GM21737 (cell line): ENCODE results near the gene FANCL.
"Not testable (repeated sequence)": the region's sequence is repeated elsewhere in the genome, so short reads cannot be mapped to it uniquely, and the experiment has no call there.

Experiments used
- ATAC-seq: cut with Tn5 transposase; IDR thresholded peaks from one replicate; pipeline ENCODE4 v1.9.1; 2021; ENCODE audit warnings: mild to moderate bottlenecking, moderate library complexity; ENCODE audit not compliant: unreplicated experiment

FANCL gene

GRCh38 chr2:58240670-58241545, at the start of gene FANCL:
Gene FANCL, minus strand, starts transcription at chr2:58241325. Its CDS starts 12 bp downstream, at chr2:58241313.
- peak; percentile 73 for ATAC-seq

- no peak for ATAC-seq
Measured at GRCh38 chr2:58289029-58289428, 47.9 kb upstream of the FANCL start.

GRCh38 chr2:58283931-58284330, 42.8 kb upstream of the FANCL start:
- ATAC-seq: no peak

- ATAC-seq: not testable (repeated sequence)
Measured at GRCh38 chr2:58275144-58275543, 34.0 kb upstream of the FANCL start.

GRCh38 chr2:58271826-58272225, 30.7 kb upstream of the FANCL start:
- no peak for ATAC-seq

- ATAC-seq: no peak
Measured at GRCh38 chr2:58268685-58269084, 27.6 kb upstream of the FANCL start.

GRCh38 chr2:58266211-58266610, 25.1 kb upstream of the FANCL start:
- ATAC-seq: no peak

GRCh38 chr2:58261209-58261608, 20.1 kb upstream of the FANCL start:
- ATAC-seq: no peak

GRCh38 chr2:58258456-58258855, 17.3 kb upstream of the FANCL start:
- ATAC-seq: not testable (repeated sequence)

GRCh38 chr2:58251331-58252201, 10.4 kb upstream of the FANCL start:
- not testable (repeated sequence) for ATAC-seq

- no peak for ATAC-seq
Measured at GRCh38 chr2:58241546-58241864, 380 bp upstream of the FANCL start.

- no peak for ATAC-seq
Measured at GRCh38 chr2:58239243-58239925, 1.7 kb downstream of the FANCL start.

GRCh38 chr2:58237741-58238140, 3.4 kb downstream of the FANCL start:
- no peak for ATAC-seq

- no peak for ATAC-seq
Measured at GRCh38 chr2:58235984-58236383, 5.1 kb downstream of the FANCL start.

- no peak for ATAC-seq
Measured at GRCh38 chr2:58235170-58235569, 6.0 kb downstream of the FANCL start.

- ATAC-seq: no peak
Measured at GRCh38 chr2:58228299-58228698, 12.8 kb downstream of the FANCL start.

GRCh38 chr2:58227171-58227917, 13.8 kb downstream of the FANCL start:
- no peak for ATAC-seq

- ATAC-seq: no peak
Measured at GRCh38 chr2:58221909-58222308, 19.2 kb downstream of the FANCL start.

GRCh38 chr2:58215429-58215828, 25.7 kb downstream of the FANCL start:
- ATAC-seq: no peak

- not testable (repeated sequence) for ATAC-seq
Measured at GRCh38 chr2:58210951-58211568, 30.1 kb downstream of the FANCL start.
